Stomach (tissue), 9 donors: ENCODE results near the gene DNAJC30. TPM values are rescaled to one million over a fixed set of nuclear protein-coding genes. Genes with fewer than 3 reads are reported as not detected.

ENCODE experiments used
- DNase-seq, 2 donors: peaks; one replicate each; pipeline versions ENCODE4 v3.0.0 to v3.0.0-alpha.2; 2013 to 2019
- H3K27ac ChIP-seq, 5 donors: fragments of 200-600 bp in 4 of 5; sonication (generic) in 4 of 5; one replicate each; pipeline ENCODE4 v1.5.1; 2013 to 2019; ENCODE audit warnings: mild to moderate bottlenecking in 1 of 5, moderate library complexity in 1 of 5
- H3K27me3 ChIP-seq, 3 donors: fragments of 200-600 bp; sonication (generic); one replicate each; pipeline ENCODE4 v1.5.1; 2017 to 2019; ENCODE audit warnings: mixed run types in 1 of 3
- H3K36me3 ChIP-seq, 4 donors: fragments of 200-600 bp; sonication (generic); 1 replicate in 3 of 4; 2 replicates in 1 of 4; pipeline ENCODE4 v1.5.1; 2016 to 2019
- H3K4me1 ChIP-seq, 4 donors: fragments of 200-600 bp; sonication (generic); one replicate each; pipeline ENCODE4 v1.5.1; 2016 to 2019
- H3K4me3 ChIP-seq, 4 donors: fragments of 200-600 bp; sonication (generic) in 3 of 4; one replicate each; pipeline ENCODE4 v1.5.1; 2016 to 2019; ENCODE audit warnings: mild to moderate bottlenecking in 1 of 4
- H3K9me3 ChIP-seq, 4 donors: fragments of 200-600 bp; sonication (generic); one replicate each; pipeline ENCODE4 v1.5.1; 2016 to 2019
- CTCF ChIP-seq, 7 experiments: fragments of 450-650 bp in 4 of 7; fragments of 200-600 bp in 3 of 7; sonication (generic) in 3 of 7; IDR thresholded peaks; one replicate each; pipeline ENCODE4 v1.5.1; 2016 to 2019; ENCODE audit warnings: antibody characterized with exemption in 7 of 7, control low read depth in 2 of 7, mild to moderate bottlenecking in 1 of 7
- EP300 ChIP-seq: sonication (generic); formaldehyde crosslinking; IDR thresholded peaks from one replicate; pipeline ENCODE4 v1.6.1; 2017; ENCODE audit warnings: antibody characterized with exemption
- POLR2A ChIP-seq, 4 donors: fragments of 450-650 bp; IDR thresholded peaks; one replicate each; pipeline ENCODE4 v1.6.1; 2016; ENCODE audit warnings: antibody characterized with exemption in 4 of 4, control low read depth in 2 of 4, mild to moderate bottlenecking in 1 of 4, moderate library complexity in 1 of 4
- POLR2AphosphoS5 ChIP-seq, 3 donors: sonication (generic); formaldehyde crosslinking; IDR thresholded peaks; one replicate each; pipeline ENCODE4 v1.6.1; 2016; ENCODE audit warnings: antibody characterized with exemption in 3 of 3
- WGBS, 5 donors: extraction: QIAGEN DNeasy Blood & Tissue Kit in 3 of 5; methylation state at CpG; one replicate each; pipeline versions ENCODE4 v1.1.5 to v1.1.7; 2013 to 2018; 5-methylcytosine and 5-hydroxymethylcytosine counted together
- intact Hi-C: fragments of 100-400 bp; cut with DNase I; formaldehyde crosslinking; loops from one replicate; pipeline ENCODE4 v1.15.1; 2023; ENCODE audit warnings: low total_unique reads
- polyA plus RNA-seq, 3 donors: library from polyadenylated mRNA; stranded (reverse); fragments of 200-250 nt; gene quantifications; one replicate each; pipeline ENCODE4 v1.2.3, GENCODE V29; 2013
- total RNA-seq, 5 donors: library from RNA; depleted of rRNA; stranded (reverse); fragments of >200 nt; gene quantifications; one replicate each; pipeline versions ENCODE4 v1.1.0 to v1.2.3, GENCODE V29; 2014 to 2016
- donor health status: healthy with polysubstance abuse.
- donor health status: Bipolar disorder and iron deficiency.
- donor health status: healthy.

DNAJC30 gene
- total and polyA plus RNA-seq, 8 donors = 1.2 to 11.3 (median 5.7) TPM; not detected in 1

- Histone ChIP-seq H3K36me3 (peaks cover 0 to 32% (median 23%) of the 10 kb centered on the region in 4 donors), H3K9me3 (no peaks in the 10 kb centered on the region), H3K27ac (peak overlapping the region in 2 of 5 donors; percentile 51 to 53), H3K27me3 (no peaks in the 10 kb centered on the region), H3K4me3 (no peak overlapping the region), H3K4me1 (peaks cover 0 to 44% (median 41%) of the 10 kb centered on the region in 4 donors)
- no peak for TF ChIP-seq POLR2AphosphoS5 (IDR thresholded peaks at IDR 0.05)
- no peak for TF ChIP-seq CTCF (IDR thresholded peaks at IDR 0.05)
- no peak for TF ChIP-seq EP300
- TF ChIP-seq POLR2A (IDR thresholded peaks at IDR 0.05) = no peak
- peak in 1 of 2 donors; percentile 61 for DNase-seq
- 54 to 73% (median 67%) methylated on average over 10 to 23 of the region's 23 CpGs for WGBS, 5 donors
- intact Hi-C loops = no loop called here
These were observed 21.6 kb upstream of the DNAJC30 start for GRCh38 chr7:73704640-73705550.

- Histone ChIP-seq H3K36me3 (peaks cover 3 to 41% (median 32%) of the 10 kb centered on the region in 4 donors), H3K27me3 (no peaks in the 10 kb centered on the region), H3K9me3 (no peaks in the 10 kb centered on the region), H3K4me1 (peaks cover 0 to 44% (median 41%) of the 10 kb centered on the region in 4 donors), H3K4me3 (peak overlapping the region; percentile 19 to 36 (median 31)), H3K27ac (peak overlapping the region in 3 of 5 donors; percentile 26 to 51 (median 42))
- TF ChIP-seq CTCF (IDR thresholded peaks at IDR 0.05) (no peak), POLR2AphosphoS5 (IDR thresholded peaks at IDR 0.05) (no peak), POLR2A (IDR thresholded peaks at IDR 0.05) (no peak), EP300 (no peak)
- intact Hi-C loops = no loop called here
- WGBS, 5 donors = 31 to 40% (median 38%) methylated on average over 30 to 45 of the region's 45 CpGs; no CpG with 5 or more reads in 1 of the 5 donors
- peak; percentile 57 to 94 for DNase-seq
These were observed 20.7 kb upstream of the DNAJC30 start for GRCh38 chr7:73703757-73704639.

- WGBS, 5 donors = 74 to 81% (median 79%) methylated on average over 13 of the region's 13 CpGs
- H3K27me3 ChIP-seq = no peaks in the 10 kb centered on the region
- peak in 1 of 2 donors; percentile 13 for DNase-seq
- TF ChIP-seq EP300 (no peak), POLR2AphosphoS5 (IDR thresholded peaks at IDR 0.05) (no peak), POLR2A (IDR thresholded peaks at IDR 0.05) (no peak)
- H3K27ac ChIP-seq = peak overlapping the region in 1 of 5 donors; percentile 42
- peaks cover 0 to 44% (median 41%) of the 10 kb centered on the region in 4 donors for H3K4me1 ChIP-seq
- intact Hi-C loops = no loop called here
- peaks cover 5 to 49% (median 38%) of the 10 kb centered on the region in 4 donors for H3K36me3 ChIP-seq
- H3K9me3 ChIP-seq = no peaks in the 10 kb centered on the region
- H3K4me3 ChIP-seq = peak overlapping the region in 1 of 4 donors; percentile 34
These were observed 20.0 kb upstream of the DNAJC30 start for GRCh38 chr7:73703225-73703624.

GRCh38 chr7:73702665-73703064 lies 19.4 kb upstream of the DNAJC30 start:
- Histone ChIP-seq H3K27me3 (no peaks in the 10 kb centered on the region), H3K9me3 (no peaks in the 10 kb centered on the region), H3K4me1 (peaks cover 0 to 44% (median 39%) of the 10 kb centered on the region in 4 donors), H3K36me3 (peaks cover 11 to 54% (median 43%) of the 10 kb centered on the region in 4 donors), H3K27ac (no peak overlapping the region), H3K4me3 (no peak overlapping the region)
- 89 to 94% (median 93%) methylated on average over 16 to 18 of the region's 18 CpGs for WGBS, 5 donors
- intact Hi-C loops = no loop called here
- DNase-seq = no peak
- TF ChIP-seq POLR2AphosphoS5 (IDR thresholded peaks at IDR 0.05) = no peak

GRCh38 chr7:73702226-73702625 lies 19.0 kb upstream of the DNAJC30 start:
- WGBS, 5 donors = 78 to 86% (median 80%) methylated on average over 8 of the region's 8 CpGs
- Histone ChIP-seq H3K4me3 (no peak overlapping the region), H3K36me3 (peaks cover 15 to 59% (median 48%) of the 10 kb centered on the region in 4 donors), H3K27ac (no peak overlapping the region), H3K4me1 (peaks cover 0 to 40% (median 35%) of the 10 kb centered on the region in 4 donors), H3K9me3 (no peaks in the 10 kb centered on the region), H3K27me3 (no peaks in the 10 kb centered on the region)
- intact Hi-C loops = no loop called here
- DNase-seq = peak in 1 of 2 donors; percentile 22
- TF ChIP-seq POLR2A (IDR thresholded peaks at IDR 0.05) = no peak
- no peak for TF ChIP-seq EP300
- TF ChIP-seq CTCF (IDR thresholded peaks at IDR 0.05) = no peak
- TF ChIP-seq POLR2AphosphoS5 (IDR thresholded peaks at IDR 0.05) = no peak
